ENCODE results near the gene MVB12A.

MVB12A gene

GRCh38 chr19:17391371-17392151, 28.3 kb upstream of the MVB12A start:
- Histone ChIP-seq H3K9ac (ENCODE audit: low read length) (peak overlapping the region; percentile 20), H3K9me3 (ENCODE audit: control insufficient read depth, insufficient read depth, low read depth, low read length) (peaks cover 11% of the 10 kb centered on the region; the same call in 1 of the 2 replicates), H3K4me1 (ENCODE audit: control insufficient read depth, insufficient read depth, low read length) (peaks cover 5% of the 10 kb centered on the region; the same call in 1 of the 2 replicates), H3K36me3 (ENCODE audit: control insufficient read depth, insufficient read depth, low read length) (no peaks in the 10 kb centered on the region), H3K27me3 (ENCODE audit: control insufficient read depth, insufficient read depth, low read length) (peaks cover 4% of the 10 kb centered on the region), H3K4me3 (ENCODE audit: low read depth, low read length) (peak overlapping the region; percentile 75), H3K27ac (ENCODE audit: low read depth, low read length) (no peak overlapping the region)

- Histone ChIP-seq H3K36me3 (ENCODE audit: control insufficient read depth, insufficient read depth, low read length) (peaks cover 9% of the 10 kb centered on the region; the same call in 1 of the 2 replicates), H3K4me1 (ENCODE audit: control insufficient read depth, insufficient read depth, low read length) (peaks cover 5% of the 10 kb centered on the region; the same call in 1 of the 2 replicates), H3K27ac (ENCODE audit: low read depth, low read length) (no peak overlapping the region), H3K4me3 (ENCODE audit: low read depth, low read length) (no peak overlapping the region), H3K27me3 (ENCODE audit: control insufficient read depth, insufficient read depth, low read length) (peaks cover 4% of the 10 kb centered on the region), H3K9ac (ENCODE audit: low read length) (no peak overlapping the region), H3K9me3 (ENCODE audit: control insufficient read depth, insufficient read depth, low read depth, low read length) (peaks cover 11% of the 10 kb centered on the region; the same call in 1 of the 2 replicates)
Measured at GRCh38 chr19:17393002-17393401, 26.8 kb upstream of the MVB12A start.

GRCh38 chr19:17393914-17394313, 25.9 kb upstream of the MVB12A start, which contains the start of gene CCDC194:
Gene CCDC194, minus strand, starts transcription at chr19:17394196. Its CDS starts 38 bp downstream, at chr19:17394158.
- Histone ChIP-seq H3K27me3 (ENCODE audit: control insufficient read depth, insufficient read depth, low read length) (peaks cover 4% of the 10 kb centered on the region), H3K27ac (ENCODE audit: low read depth, low read length) (no peak within 1 kb of the TSS), H3K4me1 (ENCODE audit: control insufficient read depth, insufficient read depth, low read length) (peaks cover 5% of the 10 kb centered on the region; the same call in 1 of the 2 replicates), H3K4me3 (ENCODE audit: low read depth, low read length) (no peak within 1 kb of the TSS), H3K9me3 (ENCODE audit: control insufficient read depth, insufficient read depth, low read depth, low read length) (peaks cover 9% of the 10 kb centered on the region; the same call in 1 of the 2 replicates), H3K36me3 (ENCODE audit: control insufficient read depth, insufficient read depth, low read length) (peaks cover 11% of the 10 kb centered on the region), H3K9ac (ENCODE audit: low read length) (no peak within 1 kb of the TSS)

GRCh38 chr19:17394891-17395415, 24.9 kb upstream of the MVB12A start:
- Histone ChIP-seq H3K4me3 (ENCODE audit: low read depth, low read length) (no peak overlapping the region), H3K9ac (ENCODE audit: low read length) (no peak overlapping the region), H3K4me1 (ENCODE audit: control insufficient read depth, insufficient read depth, low read length) (peaks cover 5% of the 10 kb centered on the region; the same call in 1 of the 2 replicates), H3K36me3 (ENCODE audit: control insufficient read depth, insufficient read depth, low read length) (peaks cover 16% of the 10 kb centered on the region), H3K9me3 (ENCODE audit: control insufficient read depth, insufficient read depth, low read depth, low read length) (0 out of 2 replicates have a peak, but pooled peaks cover 2% of the 10 kb centered on the region), H3K27me3 (ENCODE audit: control insufficient read depth, insufficient read depth, low read length) (peaks cover 2% of the 10 kb centered on the region), H3K27ac (ENCODE audit: low read depth, low read length) (no peak overlapping the region)

- Histone ChIP-seq H3K9me3 (ENCODE audit: control insufficient read depth, insufficient read depth, low read depth, low read length) (no peaks in the 10 kb centered on the region), H3K9ac (ENCODE audit: low read length) (no peak overlapping the region), H3K4me1 (ENCODE audit: control insufficient read depth, insufficient read depth, low read length) (peaks cover 6% of the 10 kb centered on the region), H3K27me3 (ENCODE audit: control insufficient read depth, insufficient read depth, low read length) (no peaks in the 10 kb centered on the region), H3K4me3 (ENCODE audit: low read depth, low read length) (no peak overlapping the region), H3K27ac (ENCODE audit: low read depth, low read length) (no peak overlapping the region), H3K36me3 (ENCODE audit: control insufficient read depth, insufficient read depth, low read length) (peaks cover 35% of the 10 kb centered on the region)
Measured at GRCh38 chr19:17398902-17399527, 20.8 kb upstream of the MVB12A start.

GRCh38 chr19:17401628-17402027, 18.2 kb upstream of the MVB12A start:
- Histone ChIP-seq H3K4me3 (ENCODE audit: low read depth, low read length) (no peak overlapping the region), H3K4me1 (ENCODE audit: control insufficient read depth, insufficient read depth, low read length) (peaks cover 25% of the 10 kb centered on the region), H3K9me3 (ENCODE audit: control insufficient read depth, insufficient read depth, low read depth, low read length) (no peaks in the 10 kb centered on the region), H3K27ac (ENCODE audit: low read depth, low read length) (no peak overlapping the region), H3K36me3 (ENCODE audit: control insufficient read depth, insufficient read depth, low read length) (peaks cover 35% of the 10 kb centered on the region), H3K27me3 (ENCODE audit: control insufficient read depth, insufficient read depth, low read length) (no peaks in the 10 kb centered on the region), H3K9ac (ENCODE audit: low read length) (no peak overlapping the region)

GRCh38 chr19:17402982-17403855, 16.6 kb upstream of the MVB12A start:
- H3K27me3 ChIP-seq (ENCODE audit: control insufficient read depth, insufficient read depth, low read length) = no peaks in the 10 kb centered on the region
- H3K4me3 ChIP-seq (ENCODE audit: low read depth, low read length) = peak overlapping the region; percentile 63
- peaks cover 26% of the 10 kb centered on the region for H3K36me3 ChIP-seq (ENCODE audit: control insufficient read depth, insufficient read depth, low read length)
- H3K9ac ChIP-seq (ENCODE audit: low read length) = peak overlapping the region; percentile 73
- H3K4me1 ChIP-seq (ENCODE audit: control insufficient read depth, insufficient read depth, low read length) = peaks cover 33% of the 10 kb centered on the region
- no peak overlapping the region for H3K27ac ChIP-seq (ENCODE audit: low read depth, low read length)
- no peaks in the 10 kb centered on the region for H3K9me3 ChIP-seq (ENCODE audit: control insufficient read depth, insufficient read depth, low read depth, low read length)

- Histone ChIP-seq H3K27me3 (ENCODE audit: control insufficient read depth, insufficient read depth, low read length) (no peaks in the 10 kb centered on the region), H3K4me1 (ENCODE audit: control insufficient read depth, insufficient read depth, low read length) (peaks cover 33% of the 10 kb centered on the region), H3K9ac (ENCODE audit: low read length) (peak overlapping the region; percentile 73), H3K36me3 (ENCODE audit: control insufficient read depth, insufficient read depth, low read length) (peaks cover 22% of the 10 kb centered on the region), H3K4me3 (ENCODE audit: low read depth, low read length) (peak overlapping the region; percentile 63), H3K9me3 (ENCODE audit: control insufficient read depth, insufficient read depth, low read depth, low read length) (no peaks in the 10 kb centered on the region), H3K27ac (ENCODE audit: low read depth, low read length) (peak overlapping the region; percentile 75; the same call in 1 of the 2 replicates)
Measured at GRCh38 chr19:17404015-17404414, 15.8 kb upstream of the MVB12A start.

- Histone ChIP-seq H3K36me3 (ENCODE audit: control insufficient read depth, insufficient read depth, low read length) (peaks cover 21% of the 10 kb centered on the region), H3K4me1 (ENCODE audit: control insufficient read depth, insufficient read depth, low read length) (peaks cover 33% of the 10 kb centered on the region), H3K9ac (ENCODE audit: low read length) (peak overlapping the region; percentile 63), H3K9me3 (ENCODE audit: control insufficient read depth, insufficient read depth, low read depth, low read length) (no peaks in the 10 kb centered on the region), H3K27ac (ENCODE audit: low read depth, low read length) (peak overlapping the region; percentile 75; the same call in 1 of the 2 replicates), H3K27me3 (ENCODE audit: control insufficient read depth, insufficient read depth, low read length) (no peaks in the 10 kb centered on the region), H3K4me3 (ENCODE audit: low read depth, low read length) (peak overlapping the region; percentile 63)
Measured at GRCh38 chr19:17404621-17405249, 15.1 kb upstream of the MVB12A start.

All from HUES6 (cell line).